GM12874 (cell line): ENCODE data around the gene CCDC134.

Experiments used
- CTCF ChIP-seq: IDR thresholded peaks from 2 replicates; pipeline ENCODE4 v1.5.1; 2011; ENCODE audit warnings: low read depth, mild to moderate bottlenecking, control low read depth, low read length, moderate library complexity; ENCODE audit not compliant: insufficient read depth

CCDC134 gene

GRCh38 chr22:41776381-41776780 lies 24.1 kb upstream of the CCDC134 start:
- no peak for TF ChIP-seq CTCF

- no peak for TF ChIP-seq CTCF
These were observed 22.6 kb upstream of the CCDC134 start for GRCh38 chr22:41777749-41778425.

GRCh38 chr22:41779929-41780505 lies 20.5 kb upstream of the CCDC134 start:
- TF ChIP-seq CTCF: no peak

- no peak for TF ChIP-seq CTCF
These were observed 19.6 kb upstream of the CCDC134 start for GRCh38 chr22:41780746-41781505.

- no peak for TF ChIP-seq CTCF
These were observed 19.0 kb upstream of the CCDC134 start for GRCh38 chr22:41781507-41781906.

- no peak for TF ChIP-seq CTCF
These were observed 18.2 kb upstream of the CCDC134 start for GRCh38 chr22:41782316-41782715.

- TF ChIP-seq CTCF: no peak
These were observed 17.7 kb upstream of the CCDC134 start for GRCh38 chr22:41782751-41783150.
